ENCODE measurements around the gene STMN1. TPM values are rescaled to one million over a fixed set of nuclear protein-coding genes. Genes with fewer than 3 reads are reported as not detected.

Gene STMN1
- total RNA-seq, 2 donors from 2014 or later: 10.9 to 14.4 TPM

GRCh38 chr1:25917996-25918395, 11.8 kb upstream of the STMN1 start:
- H3K9me3 ChIP-seq: no peaks in the 10 kb centered on the region
- ATAC-seq (ENCODE audit: insufficient number of reproducible peaks, low FRiP score, low read depth) (no peak), DNase-seq (ENCODE audit: low spot score) (no peak)
- no peaks in the 10 kb centered on the region for H3K36me3 ChIP-seq
- no peak for TF ChIP-seq CTCF (IDR thresholded peaks at IDR 0.05)
- H3K4me1 ChIP-seq (ENCODE audit: control insufficient read depth in 1 of 2, low read depth in 2 of 2): peaks cover 0 to 12% of the 10 kb centered on the region in 2 donors
- H3K4me3 ChIP-seq: no peak overlapping the region
- no peak overlapping the region for H3K27ac ChIP-seq
- H3K27me3 ChIP-seq (replicated peaks; ENCODE audit: insufficient read depth): no peaks in the 10 kb centered on the region

- Histone ChIP-seq H3K4me3 (no peak overlapping the region), H3K4me1 (ENCODE audit: control insufficient read depth in 1 of 2, low read depth in 2 of 2) (no peaks in the 10 kb centered on the region), H3K9me3 (no peaks in the 10 kb centered on the region), H3K36me3 (no peaks in the 10 kb centered on the region), H3K27ac (no peak overlapping the region), H3K27me3 (replicated peaks; ENCODE audit: insufficient read depth) (no peaks in the 10 kb centered on the region)
- no peak for ATAC-seq (ENCODE audit: insufficient number of reproducible peaks, low FRiP score, low read depth)
- DNase-seq (ENCODE audit: low spot score): no peak
- TF ChIP-seq CTCF (IDR thresholded peaks at IDR 0.05): no peak
Observed at GRCh38 chr1:25916460-25916859, 10.2 kb upstream of the STMN1 start.

GRCh38 chr1:25914074-25914995, 8.1 kb upstream of the STMN1 start:
- Histone ChIP-seq H3K27me3 (replicated peaks; ENCODE audit: insufficient read depth) (no peaks in the 10 kb centered on the region), H3K27ac (no peak overlapping the region), H3K4me1 (ENCODE audit: control insufficient read depth in 1 of 2, low read depth in 2 of 2) (no peaks in the 10 kb centered on the region), H3K4me3 (no peak overlapping the region), H3K36me3 (no peaks in the 10 kb centered on the region), H3K9me3 (no peaks in the 10 kb centered on the region)
- DNase-seq (ENCODE audit: low spot score) (no peak), ATAC-seq (ENCODE audit: insufficient number of reproducible peaks, low FRiP score, low read depth) (no peak)
- TF ChIP-seq CTCF (IDR thresholded peaks at IDR 0.05): no peak

- no peaks in the 10 kb centered on the region for H3K36me3 ChIP-seq
- no peaks in the 10 kb centered on the region for H3K27me3 ChIP-seq (replicated peaks; ENCODE audit: insufficient read depth)
- DNase-seq (ENCODE audit: low spot score): no peak
- H3K9me3 ChIP-seq: no peaks in the 10 kb centered on the region
- no peak for TF ChIP-seq CTCF (IDR thresholded peaks at IDR 0.05)
- no peak for ATAC-seq (ENCODE audit: insufficient number of reproducible peaks, low FRiP score, low read depth)
- H3K4me3 ChIP-seq: no peak overlapping the region
- no peaks in the 10 kb centered on the region for H3K4me1 ChIP-seq (ENCODE audit: control insufficient read depth in 1 of 2, low read depth in 2 of 2)
- H3K27ac ChIP-seq: no peak overlapping the region
Observed at GRCh38 chr1:25913206-25913605, 7.0 kb upstream of the STMN1 start.

GRCh38 chr1:25912076-25912831, 6.0 kb upstream of the STMN1 start:
- Histone ChIP-seq H3K9me3 (no peaks in the 10 kb centered on the region), H3K4me3 (no peak overlapping the region), H3K4me1 (ENCODE audit: control insufficient read depth in 1 of 2, low read depth in 2 of 2) (peaks cover 0 to under 1% of the 10 kb centered on the region in 2 donors), H3K27me3 (replicated peaks; ENCODE audit: insufficient read depth) (no peaks in the 10 kb centered on the region), H3K36me3 (no peaks in the 10 kb centered on the region), H3K27ac (no peak overlapping the region)
- DNase-seq (ENCODE audit: low spot score): no peak
- no peak for TF ChIP-seq CTCF (IDR thresholded peaks at IDR 0.05)
- ATAC-seq (ENCODE audit: insufficient number of reproducible peaks, low FRiP score, low read depth): no peak
